ENCODE data around the gene C1D.
"Not testable (repeated sequence)": the region's sequence is repeated elsewhere in the genome, so short reads cannot be mapped to it uniquely, and the experiment has no call there.

The C1D gene

GRCh38 chr2:67999332-67999731, 63.5 kb downstream of the C1D start:
- no peak for DNase-seq (ENCODE audit: low spot score)

- no peak for DNase-seq (ENCODE audit: low spot score)
Measured at GRCh38 chr2:67997903-67998302, 64.9 kb downstream of the C1D start.

GRCh38 chr2:67997528-67997900, 65.3 kb downstream of the C1D start:
- DNase-seq (ENCODE audit: low spot score) = no peak

GRCh38 chr2:67996772-67997527, 65.9 kb downstream of the C1D start:
- no peak for DNase-seq (ENCODE audit: low spot score)

- no peak for DNase-seq (ENCODE audit: low spot score)
Measured at GRCh38 chr2:67994716-67995115, 68.1 kb downstream of the C1D start.

- DNase-seq (ENCODE audit: low spot score) = not testable (repeated sequence)
Measured at GRCh38 chr2:67994069-67994468, 68.7 kb downstream of the C1D start.

GRCh38 chr2:67993329-67993728, 69.5 kb downstream of the C1D start:
- no peak for DNase-seq (ENCODE audit: low spot score)

- no peak for DNase-seq (ENCODE audit: low spot score)
Measured at GRCh38 chr2:67991456-67991855, 71.3 kb downstream of the C1D start.
